Endothelial cell of hepatic sinusoid (primary cell): ENCODE results near the gene DOLK.
"Not testable (repeated sequence)": the region's sequence is repeated elsewhere in the genome, so short reads cannot be mapped to it uniquely, and the experiment has no call there.

Experiments
- in situ Hi-C: cut with HindIII; loops from 2 replicates; pipeline ENCODE4 v1.10.0; 2017; ENCODE audit warnings: low sequenced_read_pairs

DOLK gene

DNA sequence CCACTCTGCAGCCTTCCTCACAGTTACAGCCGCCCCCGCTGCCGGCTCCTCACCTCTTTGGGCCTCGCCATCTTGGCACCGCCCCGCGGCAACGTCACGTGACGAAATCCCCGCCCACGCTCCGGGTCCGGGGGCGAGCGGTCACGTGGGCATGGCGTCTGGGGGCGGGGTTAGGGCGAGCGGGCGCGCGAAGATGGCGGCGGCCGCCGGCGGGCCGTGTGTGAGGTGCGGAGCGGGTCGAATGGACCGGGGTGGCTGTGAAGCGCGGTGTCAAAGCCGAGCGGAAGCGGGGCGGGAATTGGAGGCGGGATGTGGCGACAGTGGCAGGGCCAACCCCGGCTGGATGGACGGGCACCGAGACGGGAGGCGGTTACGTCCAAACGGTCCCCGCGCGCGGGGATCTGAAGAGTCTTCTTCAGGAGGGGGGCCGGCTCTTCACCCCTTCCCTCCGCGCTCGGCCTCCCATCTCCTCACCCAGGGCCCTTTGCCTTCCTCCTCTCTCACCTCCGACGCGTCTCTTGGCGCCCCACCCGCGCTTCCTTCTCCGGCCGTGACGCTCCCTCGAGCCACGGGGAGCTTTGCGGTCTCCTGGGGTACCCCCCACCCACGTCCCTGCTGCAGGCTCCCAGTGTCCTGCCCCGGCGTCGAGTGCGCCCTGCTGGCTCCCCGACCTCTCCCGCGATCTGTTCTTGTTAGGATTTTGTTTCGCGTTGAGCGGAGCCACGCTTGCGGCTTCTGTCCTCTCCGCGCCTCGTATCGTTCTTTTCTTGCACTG is at the start of gene DOLK, which contains the start of gene NUP188:
TSS of gene DOLK (minus strand) at position 77 of the 775 bp plus-strand sequence. CDS start 300 bp downstream, outside the sequence.
TSS of gene NUP188 (plus strand) at position 173 of the 775 bp plus-strand sequence. CDS start at position 194, 21 bp downstream.
- in situ Hi-C loops = no loop called here

- in situ Hi-C loops = no loop called here
Measured at GRCh38 chr9:128995791-128996190, 48.4 kb upstream of the DOLK start.

GRCh38 chr9:128992995-128993394 is 45.6 kb upstream of the DOLK start:
- in situ Hi-C loops = no loop called here

DNA sequence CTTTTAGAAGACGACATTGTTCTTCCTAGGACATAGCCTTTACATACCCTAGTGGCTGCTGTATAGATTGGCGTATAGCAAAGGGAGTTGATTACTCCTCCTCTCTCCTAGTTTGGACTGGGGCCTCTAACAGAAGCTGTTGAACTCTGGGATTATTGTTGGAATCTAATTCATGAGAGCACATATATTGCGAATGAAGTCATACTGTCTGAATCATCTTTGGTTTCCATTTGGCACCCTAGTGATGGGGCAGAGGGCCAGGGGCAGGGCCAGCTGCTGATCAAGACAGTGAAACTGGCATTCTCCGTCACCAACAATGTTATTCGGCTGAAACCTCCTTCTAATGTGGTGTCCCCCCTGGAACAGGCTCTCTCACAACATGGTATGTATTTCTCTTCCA is 40.4 kb upstream of the DOLK start:
- in situ Hi-C loops = loop anchor here (10.0 kb wide), 1 partner anchor 97 kb away; the partner anchor contains the start of gene DOLPP1

DNA sequence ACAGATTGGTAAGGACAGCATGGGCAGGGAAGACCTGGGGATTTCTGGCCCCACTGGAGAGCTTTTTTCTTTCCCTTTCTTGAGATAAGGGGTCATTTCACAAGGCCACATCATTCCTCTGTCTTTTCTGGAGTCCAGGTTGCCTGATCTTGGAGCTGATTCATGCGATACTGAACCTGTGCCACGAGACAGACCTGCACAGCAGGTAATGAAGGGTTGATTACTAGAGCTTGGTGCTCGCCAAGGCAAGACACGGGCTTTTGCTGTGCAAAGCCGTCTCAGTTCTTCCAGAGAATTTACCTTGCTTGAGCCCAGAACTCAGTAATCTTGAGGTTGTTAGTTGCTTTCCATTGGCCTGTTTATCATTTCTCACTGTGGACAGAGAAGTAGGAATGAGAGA is 39.3 kb upstream of the DOLK start:
- in situ Hi-C loops = loop anchor here (10.0 kb wide), 1 partner anchor 98 kb away; the partner anchor contains the start of gene DOLPP1

- in situ Hi-C loops = loop anchor here (10.0 kb wide), 1 partner anchor 101 kb away; the partner anchor contains the start of gene DOLPP1
Measured at GRCh38 chr9:128983536-128983935, 36.1 kb upstream of the DOLK start.

DNA sequence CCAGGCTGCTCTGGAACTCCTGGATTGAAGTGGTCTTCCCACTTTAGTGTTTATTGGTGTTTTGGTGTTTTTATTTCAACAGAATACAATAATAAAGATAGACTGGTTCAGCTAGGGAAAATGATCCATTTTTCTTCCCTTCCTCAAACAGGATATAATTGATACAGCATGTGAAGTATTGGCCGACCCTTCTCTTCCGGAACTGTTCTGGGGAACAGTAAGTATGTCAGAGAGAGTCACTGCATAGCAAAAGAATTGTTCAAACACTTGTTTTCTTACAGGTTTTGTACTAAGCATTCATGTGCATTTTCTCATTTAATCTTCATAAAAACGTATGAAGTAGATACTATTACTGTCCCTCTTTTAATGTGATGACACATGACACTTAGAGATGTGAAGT is 31.7 kb upstream of the DOLK start:
- in situ Hi-C loops = no loop called here

DNA sequence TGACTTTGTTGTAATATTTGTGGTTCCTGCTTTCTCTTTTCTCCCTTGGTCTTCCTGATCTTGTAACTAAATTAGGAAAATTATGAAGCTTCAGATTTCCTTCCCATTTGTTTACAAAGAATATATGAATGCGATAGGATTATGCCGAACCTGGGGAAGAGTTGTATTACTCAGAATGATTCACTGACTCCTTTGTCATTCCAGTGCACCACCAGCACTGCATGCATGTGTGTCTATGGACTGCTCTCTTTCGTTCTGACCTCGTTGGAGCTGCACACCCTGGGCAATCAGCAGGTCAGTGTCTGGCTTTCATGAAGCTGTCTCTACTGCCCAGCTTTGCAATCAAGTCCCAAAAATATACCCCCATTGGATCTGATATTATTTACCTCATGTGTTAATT is 25.6 kb upstream of the DOLK start:
- in situ Hi-C loops = no loop called here

GRCh38 chr9:128969491-128969890 is 22.1 kb upstream of the DOLK start:
- in situ Hi-C loops = no loop called here

GRCh38 chr9:128961403-128961802 is 14.0 kb upstream of the DOLK start:
- in situ Hi-C loops = not testable (repeated sequence)

DNA sequence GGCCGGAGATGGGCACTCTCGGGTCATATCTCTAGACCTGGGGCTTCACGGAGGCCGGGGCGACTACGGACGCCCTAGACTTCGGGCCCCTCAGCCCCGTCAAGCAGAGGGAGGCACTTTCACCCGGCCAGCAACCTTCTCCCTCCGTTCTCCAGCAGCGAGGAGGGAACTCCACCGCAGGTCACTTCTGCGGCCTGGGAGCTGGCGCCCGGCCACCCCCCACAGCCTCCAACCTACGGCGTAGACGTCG is 201 bp downstream of the DOLK start:
- in situ Hi-C loops = no loop called here

- in situ Hi-C loops = no loop called here
Measured at GRCh38 chr9:128946571-128947276, 679 bp downstream of the DOLK start.

GRCh38 chr9:128945798-128946501 is 1.5 kb downstream of the DOLK start:
- in situ Hi-C loops = no loop called here

GRCh38 chr9:128944966-128945365 is 2.4 kb downstream of the DOLK start:
- in situ Hi-C loops = loop anchor here (5.0 kb wide), 1 partner anchor 78 kb away; no protein-coding TSS in a partner anchor

DNA sequence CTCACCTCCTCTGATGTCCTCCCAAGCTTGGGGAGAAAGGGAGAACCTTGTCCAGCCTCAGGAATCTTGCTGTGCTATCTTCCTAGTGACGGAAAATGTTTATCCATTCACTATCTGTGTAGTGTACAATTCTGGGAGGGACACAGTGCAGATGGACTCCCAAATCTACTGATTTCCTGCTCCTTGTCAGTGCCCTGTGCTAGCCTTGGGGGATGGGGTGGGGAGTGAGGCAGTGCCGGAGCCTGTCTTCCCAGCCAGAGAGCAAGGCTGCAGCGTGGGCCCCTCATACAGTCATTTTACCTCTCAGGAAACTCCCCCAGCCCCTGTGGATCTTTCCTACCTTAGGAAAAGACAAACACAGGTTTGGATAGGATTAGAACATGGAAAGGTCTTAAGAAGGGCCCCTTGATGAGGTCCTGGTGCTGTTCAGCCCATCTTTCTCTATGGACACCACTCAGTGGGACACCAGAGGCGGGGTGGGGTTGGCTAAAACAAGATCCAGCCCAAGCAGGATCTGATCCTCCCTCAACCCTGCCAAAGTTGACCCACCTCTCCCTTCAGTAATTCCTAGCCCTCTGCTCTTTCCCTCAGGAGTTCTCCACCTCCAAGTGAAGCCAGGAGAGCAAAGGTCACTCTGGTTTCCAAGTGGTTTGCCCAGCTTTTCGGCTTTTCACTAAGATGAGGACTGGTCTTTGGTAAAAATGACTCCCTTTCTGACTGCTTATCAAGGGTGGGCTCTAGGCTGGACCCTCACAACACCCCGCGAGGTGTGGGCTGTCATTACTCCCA is 3.4 kb downstream of the DOLK start:
- in situ Hi-C loops = loop anchor here (5.0 kb wide), 1 partner anchor 77 kb away; no protein-coding TSS in a partner anchor

DNA sequence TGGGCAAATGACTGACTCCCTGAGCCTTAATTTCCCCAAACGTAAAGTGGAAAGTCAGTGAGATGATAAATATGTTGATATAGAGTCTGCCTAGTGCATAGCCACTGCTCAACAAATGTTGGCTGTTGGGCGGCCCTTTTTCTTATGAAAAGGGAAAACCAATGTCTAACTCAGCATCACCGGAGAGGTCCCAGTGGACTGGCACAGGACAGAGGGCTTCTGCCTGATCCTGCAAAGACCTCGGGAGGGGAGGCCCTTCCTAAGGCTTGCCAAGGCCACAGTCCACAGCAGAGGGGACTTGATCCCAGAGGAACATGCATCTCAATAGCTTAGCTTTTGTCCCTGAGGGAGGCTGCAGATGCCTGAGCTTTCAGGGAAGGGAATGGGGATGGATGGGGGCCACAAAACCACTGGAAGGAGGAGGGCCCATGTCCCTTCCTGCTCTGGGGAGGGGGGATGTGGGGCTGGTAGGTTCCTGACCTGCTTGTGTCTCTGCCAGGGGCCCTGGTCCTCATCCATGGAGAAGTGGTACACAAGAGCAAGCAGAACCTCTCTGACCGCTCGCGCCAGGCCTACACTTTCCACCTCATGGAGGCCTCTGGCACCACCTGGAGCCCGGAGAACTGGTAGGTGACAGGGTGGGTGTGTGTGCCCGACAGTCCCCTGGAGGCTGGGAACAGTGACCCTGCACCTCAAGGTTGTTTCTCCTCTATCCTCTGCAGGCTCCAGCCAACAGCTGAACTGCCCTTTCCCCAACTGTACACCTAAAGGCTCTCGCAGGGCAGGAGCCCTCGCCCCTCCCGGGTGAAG is 6.3 kb downstream of the DOLK start:
- in situ Hi-C loops = loop anchor here (5.0 kb wide), 1 partner anchor 74 kb away; no protein-coding TSS in a partner anchor

DNA sequence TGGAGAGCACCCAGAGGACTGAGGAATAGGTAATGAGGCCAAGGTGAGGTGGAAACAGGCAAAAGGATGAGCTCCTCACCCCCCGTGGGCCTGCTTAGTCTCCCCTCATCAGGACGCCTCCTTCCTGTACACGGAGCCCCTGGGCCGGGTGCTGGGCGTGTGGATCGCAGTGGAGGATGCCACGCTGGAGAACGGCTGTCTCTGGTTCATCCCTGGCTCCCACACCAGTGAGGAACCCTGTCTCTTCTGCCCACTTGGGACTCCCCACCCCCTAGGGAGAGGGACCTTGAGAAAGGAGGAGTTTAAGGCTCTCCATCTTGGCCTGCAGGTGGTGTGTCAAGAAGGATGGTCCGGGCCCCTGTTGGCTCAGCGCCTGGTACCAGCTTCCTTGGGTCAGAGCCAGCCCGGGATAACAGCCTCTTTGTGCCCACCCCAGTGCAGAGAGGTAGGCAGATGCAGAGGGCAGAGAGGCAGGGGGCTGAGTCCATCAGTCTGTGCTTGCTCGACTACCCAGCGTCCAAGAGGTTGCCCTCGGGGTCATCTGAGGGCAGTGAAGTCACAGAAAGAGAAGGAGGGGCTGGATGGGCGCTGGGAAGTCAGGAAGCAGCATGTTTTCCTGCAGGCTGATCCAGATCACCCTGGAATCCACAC is 7.0 kb downstream of the DOLK start:
- in situ Hi-C loops = loop anchor here (5.0 kb wide), 1 partner anchor 73 kb away; no protein-coding TSS in a partner anchor

DNA sequence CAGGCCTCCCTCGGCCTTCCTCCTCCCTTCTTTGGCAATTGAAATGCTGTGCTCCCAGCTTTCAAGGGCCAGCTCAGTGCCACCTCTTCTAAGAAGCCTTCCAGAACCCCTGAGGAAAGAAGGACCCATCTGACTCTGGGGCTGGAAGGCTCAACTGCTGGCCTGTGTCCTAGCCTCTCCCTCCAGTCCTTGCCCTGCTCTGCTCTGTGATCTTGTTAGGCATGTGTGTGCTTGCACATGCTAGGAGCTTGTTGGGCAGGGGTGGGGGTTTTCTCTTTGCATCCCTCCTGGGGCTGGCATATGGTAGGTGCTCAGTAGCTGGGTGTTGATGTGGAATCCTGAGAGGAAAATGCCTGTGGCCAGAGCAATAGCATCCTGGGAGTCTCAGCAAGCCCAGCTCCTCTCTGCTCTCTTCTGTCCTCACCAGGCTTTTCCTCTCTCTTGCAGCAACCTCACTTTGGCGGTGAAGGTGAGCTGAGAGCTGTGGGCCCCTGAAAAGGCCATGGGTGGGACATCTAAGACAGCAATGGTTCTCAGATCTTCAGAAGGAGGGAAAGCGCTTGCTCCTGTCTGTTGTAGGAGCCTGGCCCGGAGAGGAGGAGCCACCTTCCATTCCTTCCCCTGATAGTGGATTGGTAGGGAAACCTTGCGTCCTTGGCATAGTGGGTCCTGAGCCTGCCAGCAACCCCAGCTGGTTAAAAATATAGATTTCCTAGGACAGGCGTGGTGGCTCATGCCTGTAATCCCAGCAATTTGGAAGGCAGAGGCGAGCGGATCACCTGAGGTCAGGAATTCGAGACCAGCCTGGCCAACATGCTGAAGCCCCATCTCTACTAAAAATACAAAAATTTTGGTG is 9.9 kb downstream of the DOLK start:
- in situ Hi-C loops = loop anchor here (10.0 kb wide), 1 partner anchor 97 kb away; the partner anchor contains the start of gene MIGA2
